ENCODE measurements around the gene HOXA4. TPM values are rescaled to one million over a fixed set of nuclear protein-coding genes. Genes with fewer than 3 reads are reported as not detected.
A peak's percentile ranks its signal among the peaks of the same experiment; 100 is the strongest.

Gene HOXA4
- total and polyA plus RNA-seq, 10 of the 15 experiments (the other 5 are each of a cell fraction or from before 2014, with no cell fraction given): 0.07 TPM; not detected in 9

GRCh38 chr7:27173511-27173955 lies 43.0 kb upstream of the HOXA4 start:
- intact Hi-C loops (cut with micrococcal nuclease; ENCODE audit: unreplicated experiment) (no loop called here), in situ Hi-C loops (cut with MboI) (loop anchor here (25.0 kb wide), 1 partner anchor 1086 kb away; no protein-coding TSS in a partner anchor)
- ChIA-PET CTCF (no interaction called here), SMC1A (ENCODE audit: uncharacterized antibody, unreplicated experiment) (no interaction called here), POLR2A (no interaction called here), RAD21 (ENCODE audit: unreplicated experiment) (interaction anchor here (0.8 kb wide), 1 partner anchor 15 kb away, joined by 3 read pairs; no protein-coding TSS in a partner anchor)
- BruUV-seq (replicated peaks): no TSS peak
- Histone ChIP-seq H3K27ac (ENCODE audit: control insufficient read depth, insufficient read depth) (no peak overlapping the region), H3K4me3 (no peak overlapping the region), H3K9ac (ENCODE audit: control insufficient read depth, insufficient read depth, low read length) (no peak overlapping the region), H2AFZ (ENCODE audit: control insufficient read depth, low read depth, low read length) (no peak overlapping the region), H3K4me1 (ENCODE audit: control insufficient read depth, insufficient read depth, low read length) (no peaks in the 10 kb centered on the region), H3K4me2 (ENCODE audit: control insufficient read depth, insufficient read depth) (0 out of 2 replicates have a peak overlapping the region, but pooled peaks have one; percentile 3), H4K20me1 (ENCODE audit: control insufficient read depth, insufficient read depth) (no peaks in the 10 kb centered on the region), H3K9me3 (replicated peaks; ENCODE audit: control insufficient read depth, insufficient read depth, low read length) (no peaks in the 10 kb centered on the region; the same call in 2 of the 3 replicates), H3K36me3 (ENCODE audit: control insufficient read depth in 2 of 2, insufficient read depth in 2 of 2, low read length in 1 of 2) (no peaks in the 10 kb centered on the region; a peak in 1 of 4 replicates), H3K27me3 (replicated peaks in 1 of 2; ENCODE audit: control insufficient read depth in 2 of 2, insufficient read depth in 2 of 2, low read length in 1 of 2) (peaks cover 20 to 27% of the 10 kb centered on the region in 2 experiments), H3K79me2 (ENCODE audit: control insufficient read depth, insufficient read depth, low read length) (no peaks in the 10 kb centered on the region)
- WGBS (ENCODE audit: insufficient coverage, insufficient replicate concordance, low lambda C conversion rate, missing lambda C conversion rate): 5% methylated on average over 30 of the region's 59 CpGs
- ATAC-seq (no peak), FAIRE-seq (no peak), DNase-seq (ENCODE audit: low read depth, low spot score) (no peak)
- TF ChIP-seq POLR2A (IDR thresholded peaks at IDR 0.05; ENCODE audit: low read depth, low read length): no peak
- TF ChIP-seq SUZ12 (IDR thresholded peaks at IDR 0.05; ENCODE audit: unreplicated experiment): peak; percentile 99
- TF ChIP-seq SREBF1 (IDR thresholded peaks at IDR 0.05; ENCODE audit: low read length): no peak
- TF ChIP-seq ZNF274 (IDR thresholded peaks at IDR 0.05; ENCODE audit: insufficient read depth, insufficient read length): no peak

GRCh38 chr7:27172823-27173510 lies 42.4 kb upstream of the HOXA4 start:
- intact Hi-C loops (cut with micrococcal nuclease; ENCODE audit: unreplicated experiment) (no loop called here), in situ Hi-C loops (cut with MboI) (loop anchor here (25.0 kb wide), 1 partner anchor 1086 kb away; no protein-coding TSS in a partner anchor)
- ChIA-PET SMC1A (ENCODE audit: uncharacterized antibody, unreplicated experiment) (no interaction called here), POLR2A (no interaction called here), CTCF (no interaction called here), RAD21 (ENCODE audit: unreplicated experiment) (interaction anchor here (0.8 kb wide), 1 partner anchor 14 kb away, joined by 3 read pairs; no protein-coding TSS in a partner anchor)
- no TSS peak for BruUV-seq (replicated peaks)
- FAIRE-seq: no peak
- Histone ChIP-seq H4K20me1 (ENCODE audit: control insufficient read depth, insufficient read depth) (no peaks in the 10 kb centered on the region), H3K79me2 (ENCODE audit: control insufficient read depth, insufficient read depth, low read length) (no peaks in the 10 kb centered on the region), H2AFZ (ENCODE audit: control insufficient read depth, low read depth, low read length) (no peak overlapping the region), H3K4me3 (no peak overlapping the region), H3K9me3 (replicated peaks; ENCODE audit: control insufficient read depth, insufficient read depth, low read length) (no peaks in the 10 kb centered on the region; the same call in 2 of the 3 replicates), H3K36me3 (ENCODE audit: control insufficient read depth in 2 of 2, insufficient read depth in 2 of 2, low read length in 1 of 2) (no peaks in the 10 kb centered on the region; a peak in 1 of 4 replicates), H3K4me1 (ENCODE audit: control insufficient read depth, insufficient read depth, low read length) (no peaks in the 10 kb centered on the region), H3K27me3 (replicated peaks in 1 of 2; ENCODE audit: control insufficient read depth in 2 of 2, insufficient read depth in 2 of 2, low read length in 1 of 2) (peaks cover 24 to 29% of the 10 kb centered on the region in 2 experiments), H3K9ac (ENCODE audit: control insufficient read depth, insufficient read depth, low read length) (no peak overlapping the region), H3K27ac (ENCODE audit: control insufficient read depth, insufficient read depth) (no peak overlapping the region), H3K4me2 (ENCODE audit: control insufficient read depth, insufficient read depth) (0 out of 2 replicates have a peak overlapping the region, but pooled peaks have one; percentile 9)
- 17% methylated on average over 40 of the region's 58 CpGs for WGBS (ENCODE audit: insufficient coverage, insufficient replicate concordance, low lambda C conversion rate, missing lambda C conversion rate)
- no peak for DNase-seq (ENCODE audit: low read depth, low spot score)
- no peak for ATAC-seq
- TF ChIP-seq SREBF1 (IDR thresholded peaks at IDR 0.05; ENCODE audit: low read length) (no peak), ZZZ3 (IDR thresholded peaks at IDR 0.05; ENCODE audit: control insufficient read depth, insufficient read length, low read depth) (no peak), SMARCA5 (IDR thresholded peaks at IDR 0.05) (no peak), SKIL (IDR thresholded peaks at IDR 0.05; ENCODE audit: low read depth, poor library complexity, severe bottlenecking) (no peak), MYB (IDR thresholded peaks at IDR 0.05; ENCODE audit: borderline replicate concordance, low read depth, low read length) (no peak), ZNF274 (IDR thresholded peaks at IDR 0.05; ENCODE audit: insufficient read depth, insufficient read length) (no peak), FOS (IDR thresholded peaks at IDR 0.05; ENCODE audit: borderline replicate concordance, extremely low read depth, insufficient read length) (no peak), ETV6 (conservative IDR thresholded peaks at IDR 0.05 in 1 of 2, IDR thresholded peaks at IDR 0.05 in 1 of 2; ENCODE audit: borderline replicate concordance in 1 of 2, low read depth in 1 of 2) (no peak), TARDBP (IDR thresholded peaks at IDR 0.05; ENCODE audit: borderline replicate concordance) (no peak), CBFB (IDR thresholded peaks at IDR 0.05; ENCODE audit: low read depth) (no peak), POLR2AphosphoS5 (IDR thresholded peaks at IDR 0.05; ENCODE audit: low read length) (no peak), ZNF24 (IDR thresholded peaks at IDR 0.05) (no peak)
